GM19351 (cell line): ENCODE measurements around the gene ACTL6B.
"Not testable (repeated sequence)": the region's sequence is repeated elsewhere in the genome, so short reads cannot be mapped to it uniquely, and the experiment has no call there.

Experiments
- ATAC-seq: cut with Tn5 transposase; IDR thresholded peaks from one replicate; pipeline ENCODE4 v1.9.1; 2021; ENCODE audit warnings: mild to moderate bottlenecking, moderate library complexity; ENCODE audit not compliant: unreplicated experiment

The ACTL6B gene

DNA sequence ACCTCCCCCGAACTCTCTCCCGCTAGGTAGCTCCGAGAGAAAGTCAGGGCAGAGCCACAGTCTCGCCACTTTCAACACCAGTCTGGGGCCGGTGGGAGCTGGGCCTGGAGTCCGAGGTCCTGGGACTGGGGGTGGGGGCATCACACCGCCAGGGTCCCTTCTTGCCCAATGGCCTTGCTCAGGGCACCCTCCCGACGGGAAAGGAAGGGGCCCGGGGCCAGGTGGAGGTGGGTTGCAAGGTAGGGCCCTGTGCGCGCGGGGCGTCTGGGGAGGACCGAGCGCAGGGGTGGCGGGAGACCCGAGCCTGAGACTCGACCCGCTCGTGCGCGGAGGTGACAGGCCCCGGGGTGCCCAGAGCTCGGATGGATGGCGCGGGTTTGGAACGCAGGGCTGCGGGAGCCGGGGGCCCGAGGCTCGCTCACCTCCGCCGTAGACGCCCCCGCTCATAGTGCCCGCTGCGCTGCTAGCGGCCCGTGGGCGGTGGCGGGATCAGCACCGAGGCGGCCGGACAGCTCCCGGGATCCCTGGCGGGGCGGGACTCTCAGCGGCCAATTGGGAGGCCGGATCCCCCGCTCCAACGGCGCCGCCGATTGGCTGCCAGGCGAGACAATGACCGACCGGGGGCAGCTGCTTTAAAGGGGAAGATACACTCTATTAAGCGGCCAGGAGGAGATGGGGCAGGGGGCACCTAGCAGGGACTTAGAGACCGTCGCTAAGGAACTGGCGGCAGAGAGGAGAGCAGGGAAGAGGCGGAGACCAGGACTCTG is at the start of gene ACTL6B:
Gene ACTL6B (minus strand): TSS at position 541 of the 767 bp plus-strand sequence. CDS start 94 bp downstream, at position 447.
- ATAC-seq, result no peak

DNA sequence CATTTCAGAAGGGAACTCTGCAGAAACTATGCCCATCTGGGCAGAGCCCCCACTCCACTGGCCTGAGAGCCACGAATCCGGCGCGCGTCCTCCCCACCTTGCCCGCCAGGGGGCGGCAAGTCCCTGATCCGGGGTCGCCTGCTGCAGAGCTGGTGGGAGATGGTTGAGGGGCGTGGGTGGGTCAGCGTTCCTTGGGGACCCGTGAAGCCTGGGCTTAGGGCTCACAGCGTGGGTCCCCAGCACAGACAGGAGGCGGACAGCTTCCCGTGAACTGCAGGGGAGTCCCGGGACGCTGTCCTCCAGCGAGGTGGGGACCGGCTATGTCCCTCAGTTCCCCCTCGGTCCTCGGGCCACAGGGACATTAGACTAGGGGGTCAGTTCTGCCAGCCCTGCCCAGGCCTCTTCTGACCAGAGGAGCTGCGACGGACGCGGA is 49.1 kb upstream of the ACTL6B start:
- ATAC-seq, result peak; percentile 58

DNA sequence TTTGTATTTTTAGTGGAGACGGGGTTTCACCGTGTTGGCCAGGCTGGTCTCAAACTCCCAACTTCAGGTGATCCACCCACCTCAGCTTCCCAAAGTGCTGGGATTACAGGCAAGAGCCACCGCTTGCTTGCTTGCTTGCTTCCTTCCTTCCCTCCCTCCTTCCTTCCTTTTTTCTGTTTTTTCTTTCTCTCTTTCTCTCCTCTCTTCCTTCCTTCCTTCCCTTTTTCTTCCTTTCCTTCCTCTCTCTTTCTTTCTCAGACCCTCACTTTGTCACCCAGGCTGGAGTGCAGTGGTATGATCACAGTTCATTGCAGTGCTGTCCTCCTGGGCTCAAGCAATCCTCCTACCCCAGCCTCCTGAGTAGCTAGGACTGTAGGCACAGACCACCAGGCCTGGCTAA is 44.8 kb upstream of the ACTL6B start:
- ATAC-seq, result not testable (repeated sequence)

DNA sequence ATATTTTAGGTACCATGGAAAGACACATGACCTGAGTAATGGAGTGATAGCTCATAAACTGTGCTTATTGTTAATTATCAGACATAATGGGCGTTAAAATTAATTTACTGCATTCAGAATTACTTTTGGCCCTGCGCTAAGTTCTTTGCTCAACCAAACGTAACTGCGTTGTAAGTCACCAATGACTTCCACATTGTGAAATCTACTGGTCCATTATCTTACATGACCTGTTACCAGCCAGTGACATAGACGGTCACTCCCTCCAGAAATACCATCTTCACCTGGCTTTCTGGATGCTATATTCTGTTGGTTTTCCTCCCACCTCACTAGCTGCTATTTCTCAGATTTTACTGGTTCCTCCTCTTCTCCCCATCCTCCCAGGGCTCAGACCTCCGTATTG is 42.8 kb upstream of the ACTL6B start:
- no peak for ATAC-seq

DNA sequence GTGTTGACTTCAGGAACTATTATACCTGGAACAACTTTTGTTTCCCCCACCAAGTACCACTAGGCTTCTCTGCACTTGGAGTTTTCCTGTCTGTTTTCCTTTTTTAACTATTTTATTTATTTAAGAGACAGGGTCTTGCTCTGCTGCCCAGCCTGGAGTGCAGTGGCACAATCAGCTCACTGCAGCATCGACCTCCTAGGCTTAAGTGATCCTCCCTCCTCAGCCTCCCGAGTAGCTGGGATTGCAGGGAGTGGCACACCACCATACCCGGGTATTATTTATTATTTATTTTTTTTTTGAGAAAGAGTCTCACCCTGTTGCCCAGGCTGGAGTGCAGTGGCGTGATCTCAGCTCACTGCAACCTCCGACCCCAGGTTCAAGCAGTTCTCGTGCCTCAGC is 39.9 kb upstream of the ACTL6B start:
- no peak for ATAC-seq

DNA sequence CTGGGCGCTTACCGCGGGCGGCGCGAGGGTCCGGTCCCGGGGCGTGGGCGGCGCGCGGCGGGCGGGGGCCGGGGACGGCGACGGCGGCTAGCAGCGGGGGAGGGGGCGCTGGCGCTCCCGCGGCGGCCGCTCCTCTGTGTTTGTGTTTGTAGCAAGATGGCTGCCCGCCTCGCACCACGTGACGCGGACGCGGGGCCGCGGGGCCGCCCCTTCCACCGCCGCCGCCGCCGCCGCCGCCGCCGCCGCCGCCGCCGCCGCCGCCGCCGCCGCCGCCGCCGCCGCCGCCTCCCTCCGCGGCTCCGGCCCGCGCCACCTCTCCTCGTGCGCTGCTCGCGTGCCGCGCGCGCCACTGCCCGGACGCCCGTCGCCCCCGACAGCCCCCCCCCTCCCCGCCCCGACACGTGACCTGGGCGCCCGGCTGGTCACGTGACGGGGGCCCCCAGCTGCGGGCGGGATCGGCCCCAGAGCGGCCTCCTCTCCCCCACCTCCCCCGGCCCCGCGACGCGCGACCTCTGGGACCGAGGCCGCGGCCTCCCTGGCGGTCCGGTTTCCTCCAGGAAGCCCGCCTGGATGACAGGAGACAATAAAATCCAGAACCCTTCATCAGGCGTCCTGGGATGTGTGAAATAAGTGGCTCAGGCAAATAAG is 38.0 kb upstream of the ACTL6B start, which contains the start of gene GIGYF1:
Gene GIGYF1 (minus strand): TSS at position 153 of the 648 bp plus-strand sequence. CDS start 6,012 bp downstream, outside the sequence.
- ATAC-seq, result peak; percentile 36

DNA sequence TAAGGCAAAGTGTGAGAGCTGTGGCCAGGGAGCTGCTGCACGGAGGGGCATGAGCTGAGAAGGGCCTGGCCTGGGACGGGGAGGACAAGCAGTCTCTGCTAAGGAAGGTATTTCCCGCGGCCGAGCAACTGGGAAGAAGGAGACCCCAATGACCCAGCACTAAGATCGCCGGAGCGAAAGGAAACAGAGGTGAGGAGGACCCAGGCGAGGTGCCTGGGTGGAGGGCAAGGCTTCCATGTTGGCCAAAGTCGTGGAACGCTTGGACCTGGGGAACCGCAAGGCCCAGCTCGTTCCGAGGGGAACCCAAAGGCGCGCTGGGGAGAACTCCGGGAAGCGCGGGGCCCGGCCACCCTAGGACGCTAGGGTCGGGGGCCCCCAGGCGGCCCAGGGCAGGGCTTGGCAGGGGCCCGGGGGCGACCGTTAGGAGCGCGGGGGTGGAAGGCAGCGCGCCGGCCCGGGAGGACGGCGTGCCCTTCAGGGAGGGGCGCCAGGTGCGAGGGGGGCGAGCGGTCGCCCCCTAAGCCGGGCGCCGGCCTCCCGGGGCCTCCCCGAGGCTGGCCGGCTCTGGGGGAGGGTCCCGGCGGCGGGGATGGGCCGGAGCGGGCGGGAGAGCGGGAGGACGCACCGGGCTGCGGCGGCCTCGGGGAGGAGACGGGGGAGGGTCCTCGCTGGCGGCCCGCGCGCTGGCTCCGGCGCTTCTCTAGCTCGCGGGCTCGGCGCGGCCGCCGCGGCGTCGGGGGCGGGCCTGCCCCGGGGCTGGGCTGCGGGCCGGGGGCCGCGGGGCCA is 37.3 kb upstream of the ACTL6B start:
- peak; percentile 21 for ATAC-seq

DNA sequence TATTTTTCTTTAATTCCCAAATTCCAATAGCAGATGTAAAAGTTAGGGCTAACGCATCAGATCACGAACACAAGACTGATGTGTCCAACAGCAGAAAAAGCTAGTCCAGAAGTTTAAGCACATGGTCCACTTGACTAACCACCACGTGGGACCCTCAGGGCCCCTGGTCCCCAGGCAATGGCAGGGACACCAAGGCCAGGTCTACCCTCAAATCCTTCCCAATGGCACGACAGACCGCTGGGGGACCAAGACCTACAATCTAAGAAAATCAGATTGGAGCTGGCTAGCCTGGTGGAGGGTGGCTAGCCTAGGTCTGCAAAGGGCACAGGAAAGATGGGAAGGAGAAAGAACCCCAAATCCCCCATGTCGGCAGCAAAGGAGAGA is 36.3 kb upstream of the ACTL6B start:
- ATAC-seq, result no peak

DNA sequence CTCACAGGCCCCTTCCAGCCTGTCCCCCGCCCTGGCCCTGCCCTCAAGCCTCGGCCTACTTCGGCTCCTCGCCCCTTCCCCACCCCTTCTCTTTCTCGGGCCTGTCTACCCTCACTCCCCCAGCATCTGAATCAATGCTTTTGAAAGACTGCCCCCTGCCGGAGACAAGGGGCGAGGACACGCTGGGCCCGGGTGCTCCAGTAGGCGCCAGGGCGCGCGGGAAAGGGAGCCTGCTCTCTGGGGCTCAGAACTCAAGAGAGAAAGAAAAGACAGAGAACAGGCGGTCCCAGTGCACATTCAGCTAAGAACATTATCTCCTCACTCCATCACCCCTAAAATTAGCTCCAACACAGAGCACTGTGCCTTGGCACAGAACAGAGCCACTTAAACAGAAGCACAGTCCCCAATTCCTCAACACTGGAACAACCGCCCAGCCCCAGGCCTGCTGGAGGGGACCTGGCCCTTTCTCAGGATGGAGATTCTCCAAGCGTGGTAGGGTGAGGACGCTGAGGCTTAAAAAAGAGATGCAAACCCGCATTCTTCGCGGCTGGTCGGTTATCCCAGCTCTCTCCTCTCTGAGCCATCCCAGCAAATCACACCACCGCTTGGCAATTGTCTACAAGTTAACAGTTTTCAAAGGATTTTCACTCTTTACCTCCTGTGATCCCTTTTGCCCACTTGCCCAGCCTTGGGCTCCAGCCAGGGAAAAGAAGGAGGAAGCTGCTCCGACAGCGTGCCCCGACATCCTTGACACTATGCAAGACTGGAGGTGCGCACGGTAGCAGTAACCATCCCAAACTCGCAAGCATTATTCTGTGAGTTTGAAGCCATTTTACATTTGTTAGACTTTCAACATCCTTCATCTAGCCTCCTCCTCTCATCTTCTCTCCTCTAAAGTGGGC is 35.7 kb upstream of the ACTL6B start:
- no peak for ATAC-seq

DNA sequence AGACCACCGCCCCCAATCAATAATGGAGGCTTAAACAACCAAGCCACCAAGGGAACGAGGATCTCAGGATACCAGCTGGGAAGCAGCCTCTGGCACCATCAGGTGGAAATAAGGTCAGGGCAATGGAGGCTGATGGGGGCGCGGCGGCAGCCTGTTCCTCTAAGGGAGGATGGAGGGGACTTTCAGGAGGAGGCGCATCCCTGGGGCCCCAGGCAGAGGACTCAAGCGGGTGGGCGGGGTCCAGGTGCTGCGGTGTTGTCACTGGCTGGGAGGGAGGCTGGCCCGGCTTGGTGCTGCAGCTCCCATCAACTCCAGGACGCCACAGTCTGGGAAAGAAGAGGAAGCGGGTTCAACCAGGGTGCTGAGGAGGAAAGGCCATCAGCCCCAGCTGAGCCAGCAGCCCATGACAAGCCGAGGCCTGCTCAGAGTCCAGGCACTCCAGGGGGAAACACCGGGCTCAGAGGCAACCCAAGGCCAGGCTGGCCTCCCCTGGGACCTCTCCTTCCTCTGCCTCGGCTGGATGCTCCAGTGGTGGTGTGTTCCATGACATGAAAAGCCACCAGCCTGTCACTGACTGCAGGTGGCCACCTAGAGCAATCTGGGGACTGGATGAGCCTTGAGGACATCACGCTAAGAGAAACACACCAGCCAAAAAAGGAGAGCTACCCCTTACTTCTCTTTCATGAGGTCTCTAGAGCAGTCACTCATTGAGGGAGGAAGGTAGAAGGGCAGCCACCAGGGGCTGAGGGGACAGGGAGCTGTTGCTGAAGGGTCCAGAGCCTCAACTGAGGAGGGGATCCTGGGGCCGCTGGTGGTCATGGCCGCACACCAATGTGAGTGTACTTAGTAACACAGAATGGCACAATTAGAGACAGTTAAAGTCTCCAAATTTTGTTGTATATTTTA is 33.2 kb upstream of the ACTL6B start:
- ATAC-seq, result no peak

DNA sequence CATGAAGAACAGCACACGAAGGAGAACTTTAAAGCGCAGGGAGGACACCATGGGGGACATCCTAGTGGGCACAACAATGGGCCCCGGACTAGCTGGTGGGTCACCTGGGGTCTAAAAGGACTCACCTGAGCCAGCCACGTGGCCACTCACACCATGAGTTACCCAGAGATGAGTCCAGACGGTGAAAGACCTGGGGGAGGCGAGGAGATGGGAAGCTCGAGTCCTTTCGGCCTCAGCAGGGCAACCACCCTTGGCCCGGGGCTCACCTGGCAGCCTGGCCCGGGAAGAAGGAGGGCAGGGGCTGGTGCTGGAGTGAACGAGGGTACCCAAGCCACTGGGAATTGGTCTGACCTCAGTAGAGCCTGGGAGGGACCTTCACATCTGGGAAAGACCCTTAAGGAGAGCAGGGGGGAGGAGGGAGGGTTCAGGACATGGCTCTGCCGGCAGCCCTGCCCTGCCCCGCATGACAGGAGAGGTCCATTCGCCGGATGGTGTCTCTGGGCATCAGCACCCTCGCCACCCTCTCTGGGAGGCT is 32.1 kb upstream of the ACTL6B start:
- no peak for ATAC-seq

DNA sequence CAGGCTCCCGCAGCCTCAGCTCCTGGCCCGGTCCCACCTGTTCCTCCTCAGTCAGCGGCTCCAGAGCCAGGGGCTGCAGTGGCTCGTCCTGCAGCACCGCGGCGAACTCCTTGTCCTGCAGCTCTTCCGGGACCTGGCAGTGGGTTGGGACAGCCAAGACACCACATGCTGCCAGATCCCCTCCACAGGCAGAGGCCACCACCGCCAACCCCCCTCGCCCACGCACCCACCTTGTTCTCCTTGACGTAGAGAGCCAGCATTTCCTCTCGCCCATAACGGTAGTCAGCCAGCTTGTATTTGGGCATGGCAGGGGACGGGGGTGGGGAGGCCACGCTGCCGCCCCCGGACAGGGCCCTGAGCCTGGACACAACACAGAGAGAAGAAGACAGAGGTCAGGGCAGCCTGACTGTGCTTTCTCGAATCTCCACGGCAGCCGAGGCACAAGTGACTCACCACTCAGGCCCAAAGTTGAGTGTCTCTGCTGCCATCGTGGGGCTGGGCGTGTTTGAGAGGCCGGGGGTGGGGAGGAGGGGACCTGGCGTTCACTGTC is 31.6 kb upstream of the ACTL6B start:
- ATAC-seq, result no peak

DNA sequence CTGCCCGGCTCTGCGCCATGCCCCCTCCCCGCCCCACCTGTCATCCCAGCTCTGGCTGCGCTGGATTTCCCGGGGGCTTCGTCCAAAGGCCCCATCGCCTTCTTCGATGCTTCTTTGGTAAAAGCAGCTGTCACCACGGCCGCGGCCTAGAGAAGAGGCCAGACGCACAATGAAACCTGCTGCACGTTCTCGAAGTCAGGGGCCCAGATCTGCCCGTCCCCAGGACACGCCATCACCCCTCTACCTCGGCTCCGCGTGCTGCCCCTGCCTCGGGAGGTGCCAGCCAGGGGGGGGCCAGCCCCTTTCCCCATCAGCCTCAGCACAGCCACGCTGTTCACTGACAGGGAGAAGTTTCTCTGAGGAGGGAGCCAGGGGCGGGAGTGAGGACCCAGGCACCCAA is 31.0 kb upstream of the ACTL6B start:
- no peak for ATAC-seq

DNA sequence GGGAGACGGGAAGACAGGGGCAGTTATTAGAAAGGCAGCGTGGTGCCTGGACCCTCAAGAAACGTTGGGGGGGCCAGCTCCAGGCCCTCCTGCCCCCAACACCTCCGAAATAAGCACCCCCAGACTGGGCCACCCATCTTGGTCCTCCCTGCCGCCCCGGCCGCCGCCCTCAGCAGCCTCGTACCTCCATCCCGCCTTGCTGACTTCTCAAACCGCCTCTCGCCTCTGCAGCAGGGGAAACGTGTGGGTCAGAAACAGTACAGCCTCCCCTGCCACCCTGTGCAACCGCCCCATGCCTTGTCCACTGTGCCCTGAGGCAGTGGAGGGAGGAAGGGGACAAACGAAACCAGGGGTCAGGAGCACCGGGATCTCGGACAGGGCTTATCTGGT is 30.6 kb upstream of the ACTL6B start:
- no peak for ATAC-seq

DNA sequence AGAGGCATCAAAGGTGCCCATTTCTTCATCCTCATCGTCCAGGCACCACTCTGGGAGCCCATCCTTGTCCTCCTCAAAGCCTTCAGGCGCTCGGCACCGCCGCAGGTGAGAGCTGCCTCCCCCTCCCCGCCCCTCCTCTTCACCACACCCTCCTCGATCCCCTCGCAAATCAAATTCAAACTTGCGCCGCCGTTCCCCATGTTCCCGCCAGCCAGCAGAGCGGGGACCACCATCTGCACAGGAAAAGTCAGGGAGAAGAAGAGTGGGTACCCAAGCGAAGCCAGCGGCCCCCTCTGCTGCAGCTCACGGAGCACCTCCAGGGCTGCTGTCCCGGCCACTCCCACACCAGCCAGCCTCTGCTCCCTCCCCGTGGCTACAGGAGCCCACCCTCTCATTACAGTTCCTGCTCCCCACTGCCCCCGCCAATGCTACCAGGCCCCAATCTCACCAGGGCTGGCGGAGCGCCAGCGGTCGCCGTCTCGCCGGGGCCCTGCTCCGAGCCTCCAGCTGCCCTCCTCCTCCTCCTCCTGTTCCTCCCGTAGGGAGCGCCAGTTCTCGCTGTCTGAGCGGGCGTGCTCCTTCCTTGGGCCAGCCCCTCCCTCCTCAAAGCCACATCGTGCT is 30.1 kb upstream of the ACTL6B start:
- ATAC-seq, result no peak

DNA sequence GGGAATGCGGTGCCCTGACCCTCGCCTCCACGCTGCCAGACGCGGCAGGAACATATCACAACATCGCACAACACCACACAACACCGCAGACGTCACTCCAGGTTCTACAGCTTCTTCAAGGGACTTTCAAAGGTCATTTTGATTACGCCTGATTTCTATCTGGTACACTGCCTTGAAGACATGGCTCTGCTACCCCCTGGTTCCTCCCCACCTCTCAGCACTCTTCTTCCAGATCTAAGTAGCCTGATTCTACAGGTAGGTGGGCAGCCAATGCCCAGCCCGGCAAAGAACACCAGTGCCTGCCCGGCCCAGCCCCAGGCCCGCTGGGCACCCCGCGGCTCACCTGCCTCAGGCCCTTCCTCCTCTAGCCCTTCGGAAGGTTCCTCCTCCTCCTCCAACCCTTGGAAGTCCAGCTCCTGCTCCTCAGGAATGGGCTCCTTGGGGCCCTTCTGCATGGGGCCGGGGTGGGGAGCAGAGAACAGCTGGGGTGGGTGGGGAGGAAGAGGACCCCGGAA is 29.4 kb upstream of the ACTL6B start:
- ATAC-seq, result no peak

DNA sequence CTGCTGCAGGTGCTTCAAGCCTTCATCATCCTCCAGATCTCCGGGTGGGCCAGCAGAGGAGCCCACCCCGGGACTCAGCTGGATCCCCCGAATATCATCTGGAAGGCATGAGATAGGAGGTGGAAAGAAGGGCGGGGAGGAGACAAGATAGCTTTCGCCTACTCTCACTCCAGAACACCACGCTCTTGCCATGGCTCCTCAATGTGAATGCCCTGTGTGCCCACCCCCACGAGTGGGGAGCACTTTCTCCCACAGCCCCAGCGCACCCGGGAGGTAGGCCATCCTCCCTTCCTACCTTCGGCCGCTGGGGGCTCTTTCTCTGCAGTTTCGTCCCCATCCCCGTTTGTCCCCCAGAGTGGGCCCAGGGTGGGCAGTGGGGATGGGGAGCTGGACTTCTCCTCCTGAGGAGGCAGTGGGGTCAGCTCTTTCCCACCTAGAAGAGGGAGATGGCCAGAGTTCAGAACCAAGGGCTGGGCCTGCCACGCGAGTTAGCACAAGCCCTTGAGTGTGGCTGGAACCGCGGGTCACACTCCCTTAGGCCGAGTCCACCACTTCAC is 28.9 kb upstream of the ACTL6B start:
- no peak for ATAC-seq

DNA sequence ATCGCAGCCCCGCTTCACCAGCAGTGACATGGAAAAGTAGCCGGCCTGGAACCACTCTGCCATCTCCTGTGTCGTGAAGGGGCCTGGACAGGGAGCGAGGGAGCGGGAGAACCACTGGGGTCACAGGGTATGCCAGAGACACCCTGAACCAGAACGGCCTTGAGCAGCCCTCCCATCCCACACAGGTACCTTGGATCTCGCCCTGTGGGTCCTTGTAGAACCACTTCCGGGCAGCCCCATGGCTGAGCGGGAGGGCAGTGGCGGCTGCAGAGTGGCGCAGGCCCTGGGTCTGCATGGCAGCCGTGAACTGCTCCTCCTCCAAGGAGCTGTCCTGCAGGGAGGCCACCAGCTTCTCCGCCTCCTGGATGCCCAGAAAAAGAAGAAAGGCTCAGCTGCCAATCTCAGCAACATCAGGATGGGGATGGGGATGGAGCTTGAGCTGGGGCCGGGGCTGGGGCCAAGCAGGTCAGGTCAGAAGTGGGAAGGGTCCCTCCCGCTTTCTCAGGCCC is 28.3 kb upstream of the ACTL6B start:
- no peak for ATAC-seq
